Esophagus squamous epithelium (tissue), 5 donors: Measurements from ENCODE around the gene MXD3. TPM values are rescaled to one million over a fixed set of nuclear protein-coding genes. Genes with fewer than 3 reads are reported as not detected.

Experiments
- DNase-seq: peaks from one replicate; lab custom pipeline; 2025; lab: John Stamatoyannopoulos, UW
- H3K27ac ChIP-seq, 4 donors: fragments of 200-600 bp; sonication (generic); one replicate each; pipeline ENCODE4 v1.5.1; 2016 to 2019; ENCODE audit warnings: mild to moderate bottlenecking in 1 of 4
- H3K27me3 ChIP-seq, 4 donors: fragments of 200-600 bp; sonication (generic); 1 replicate in 3 of 4; 2 replicates in 1 of 4; pipeline versions ENCODE4 v1.5.1 to v1.6.0; 2017 to 2021; ENCODE audit warnings: antibody characterized with exemption in 1 of 4
- H3K36me3 ChIP-seq, 3 donors: fragments of 200-600 bp; sonication (generic); one replicate each; pipeline ENCODE4 v1.5.1; 2016 to 2019
- H3K4me1 ChIP-seq, 3 donors: fragments of 200-600 bp; sonication (generic); one replicate each; pipeline ENCODE4 v1.5.1; 2017 to 2019
- H3K4me3 ChIP-seq, 4 donors: fragments of 200-600 bp; sonication (generic); 1 replicate in 3 of 4; 2 replicates in 1 of 4; pipeline ENCODE4 v1.5.1; 2016 to 2019; ENCODE audit warnings: mild to moderate bottlenecking in 2 of 4, moderate library complexity in 1 of 4
- H3K9me3 ChIP-seq, 3 donors: fragments of 200-600 bp; sonication (generic); one replicate each; pipeline ENCODE4 v1.5.1; 2016 to 2019
- POLR2A ChIP-seq, 4 donors: fragments of 450-650 bp; IDR thresholded peaks; one replicate each; pipeline ENCODE4 v1.6.1; 2017; ENCODE audit warnings: antibody characterized with exemption in 4 of 4, mild to moderate bottlenecking in 4 of 4, moderate library complexity in 3 of 4
- WGBS, 2 donors: methylation state at CpG; one replicate each; pipeline ENCODE4 v1.1.5; 2018; 5-methylcytosine and 5-hydroxymethylcytosine counted together
- intact Hi-C: fragments of 100-400 bp; cut with DNase I; formaldehyde crosslinking; loops from one replicate; pipeline ENCODE4 v1.15.0; 2022
- total RNA-seq, 4 donors: library from RNA; depleted of rRNA; stranded (reverse); fragments of >200 nt; gene quantifications; one replicate each; pipeline ENCODE4 v1.1.0, GENCODE V29; 2016
- TF ChIP-seq, protein P1 (sequence below), 6 experiments: fragments of 450-650 bp in 4 of 6; fragments of 200-600 bp in 2 of 6; sonication (generic) in 2 of 6; IDR thresholded peaks; one replicate each; pipeline ENCODE4 v1.5.1; 2016 to 2019; ENCODE audit warnings: antibody characterized with exemption in 6 of 6, mild to moderate bottlenecking in 4 of 6, moderate library complexity in 4 of 6
- donor health status: DM: yes; HTN: yes; CAD: no.

The MXD3 gene
- total RNA-seq, 4 donors from 2014 or later = 7.4 to 15.3 (median 9.5) TPM

DNA sequence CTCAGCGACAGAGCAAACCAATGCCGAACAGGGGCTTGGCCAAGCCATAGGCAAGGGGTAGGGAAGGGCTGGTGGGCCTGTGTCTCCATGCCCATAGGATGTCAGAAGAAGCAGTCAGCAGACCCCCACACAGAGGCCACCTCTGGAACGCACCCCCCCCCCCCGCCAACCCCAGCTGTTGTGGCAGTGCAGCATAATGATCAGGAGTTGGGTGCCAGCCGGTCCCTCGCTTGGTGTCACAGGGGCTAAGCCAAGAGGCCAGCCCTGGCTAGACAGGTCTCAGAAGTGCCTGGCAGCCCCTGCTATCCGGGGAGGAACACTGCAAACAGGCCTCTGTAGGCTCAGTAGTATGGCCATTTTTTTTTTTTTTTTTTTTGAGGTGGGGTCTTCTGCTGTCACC lies 3.7 kb upstream of the MXD3 start:
- no peaks in the 10 kb centered on the region for H3K9me3 ChIP-seq
- DNase-seq = no peak
- H3K4me1 ChIP-seq = peaks cover 24 to 38% (median 25%) of the 10 kb centered on the region in 3 donors
- intact Hi-C loops = loop anchor here (10.0 kb wide), 3 partner anchors 79 to 179 kb away; partner anchors contain the start of gene PDLIM7
- H3K36me3 ChIP-seq = peaks cover 0 to 30% (median 0%) of the 10 kb centered on the region in 3 donors
- H3K27ac ChIP-seq = no peak overlapping the region
- 75 to 100% methylated on average over 1 to 2 of the region's 7 CpGs for WGBS, 2 donors
- TF ChIP-seq POLR2A (IDR thresholded peaks at IDR 0.05) = no peak
- TF ChIP-seq, protein P1, sequence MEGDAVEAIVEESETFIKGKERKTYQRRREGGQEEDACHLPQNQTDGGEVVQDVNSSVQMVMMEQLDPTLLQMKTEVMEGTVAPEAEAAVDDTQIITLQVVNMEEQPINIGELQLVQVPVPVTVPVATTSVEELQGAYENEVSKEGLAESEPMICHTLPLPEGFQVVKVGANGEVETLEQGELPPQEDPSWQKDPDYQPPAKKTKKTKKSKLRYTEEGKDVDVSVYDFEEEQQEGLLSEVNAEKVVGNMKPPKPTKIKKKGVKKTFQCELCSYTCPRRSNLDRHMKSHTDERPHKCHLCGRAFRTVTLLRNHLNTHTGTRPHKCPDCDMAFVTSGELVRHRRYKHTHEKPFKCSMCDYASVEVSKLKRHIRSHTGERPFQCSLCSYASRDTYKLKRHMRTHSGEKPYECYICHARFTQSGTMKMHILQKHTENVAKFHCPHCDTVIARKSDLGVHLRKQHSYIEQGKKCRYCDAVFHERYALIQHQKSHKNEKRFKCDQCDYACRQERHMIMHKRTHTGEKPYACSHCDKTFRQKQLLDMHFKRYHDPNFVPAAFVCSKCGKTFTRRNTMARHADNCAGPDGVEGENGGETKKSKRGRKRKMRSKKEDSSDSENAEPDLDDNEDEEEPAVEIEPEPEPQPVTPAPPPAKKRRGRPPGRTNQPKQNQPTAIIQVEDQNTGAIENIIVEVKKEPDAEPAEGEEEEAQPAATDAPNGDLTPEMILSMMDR (IDR thresholded peaks at IDR 0.05) = no peak
- H3K27me3 ChIP-seq = no peaks in the 10 kb centered on the region
- H3K4me3 ChIP-seq = no peak overlapping the region

DNA sequence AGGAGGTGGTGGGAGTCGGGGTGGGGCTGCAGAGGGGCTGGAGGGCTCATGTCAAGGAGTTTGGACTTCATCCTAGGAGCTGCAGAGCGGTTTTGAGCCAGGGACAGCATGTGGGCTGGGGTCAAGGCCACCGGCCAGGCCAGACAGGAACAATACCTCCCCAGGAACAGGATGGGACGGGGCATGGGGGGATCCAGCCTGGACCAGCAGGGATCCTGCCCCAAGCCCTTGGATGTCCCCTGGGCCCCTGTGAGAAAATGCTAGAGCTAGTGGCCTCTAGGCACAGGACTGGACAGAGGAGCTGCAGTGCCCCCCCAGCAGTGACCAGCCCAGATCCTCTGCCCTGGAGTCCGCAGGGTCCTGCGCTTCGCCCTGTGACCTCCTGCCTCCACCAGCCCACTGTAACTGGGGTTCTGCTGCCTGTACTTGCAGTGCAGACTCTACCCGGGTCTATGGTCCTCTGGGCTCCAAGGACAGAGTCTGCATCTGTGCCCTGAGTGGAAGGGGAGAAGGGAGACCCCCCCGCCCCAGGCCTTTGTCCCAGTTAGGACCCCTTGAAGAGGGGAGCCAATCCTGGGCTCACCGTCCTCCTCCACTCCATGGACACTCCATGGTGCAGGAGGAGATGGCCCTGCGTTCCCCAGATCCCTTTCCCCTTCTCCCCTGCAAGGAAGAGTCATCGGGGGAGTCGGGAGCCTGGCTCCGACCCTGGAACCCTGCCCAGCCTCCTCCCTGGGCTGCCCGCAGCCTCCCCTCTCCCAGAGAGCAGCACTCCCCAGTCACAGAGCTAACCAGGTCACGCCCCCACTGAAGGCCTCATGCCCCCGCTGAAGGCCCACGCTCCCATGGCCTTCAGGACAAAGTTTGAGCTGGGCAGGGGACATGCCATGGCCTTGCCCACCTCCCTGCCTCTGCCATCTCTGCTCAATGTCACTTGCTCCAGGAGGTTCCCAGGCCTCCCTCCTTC lies 3.0 kb upstream of the MXD3 start:
- no peaks in the 10 kb centered on the region for H3K9me3 ChIP-seq
- peaks cover 27 to 46% (median 28%) of the 10 kb centered on the region in 3 donors for H3K4me1 ChIP-seq
- intact Hi-C loops = loop anchor here (10.0 kb wide), 3 partner anchors 80 to 180 kb away; partner anchors contain the start of gene PDLIM7
- DNase-seq = no peak
- 86 to 90% methylated on average over 5 to 9 of the region's 18 CpGs for WGBS, 2 donors
- peaks cover 0 to 23% (median 0%) of the 10 kb centered on the region in 3 donors for H3K36me3 ChIP-seq
- H3K27me3 ChIP-seq = no peaks in the 10 kb centered on the region
- no peak overlapping the region for H3K27ac ChIP-seq
- TF ChIP-seq, protein P1 (IDR thresholded peaks at IDR 0.05) = no peak
- TF ChIP-seq POLR2A (IDR thresholded peaks at IDR 0.05) = no peak
- H3K4me3 ChIP-seq = no peak overlapping the region

DNA sequence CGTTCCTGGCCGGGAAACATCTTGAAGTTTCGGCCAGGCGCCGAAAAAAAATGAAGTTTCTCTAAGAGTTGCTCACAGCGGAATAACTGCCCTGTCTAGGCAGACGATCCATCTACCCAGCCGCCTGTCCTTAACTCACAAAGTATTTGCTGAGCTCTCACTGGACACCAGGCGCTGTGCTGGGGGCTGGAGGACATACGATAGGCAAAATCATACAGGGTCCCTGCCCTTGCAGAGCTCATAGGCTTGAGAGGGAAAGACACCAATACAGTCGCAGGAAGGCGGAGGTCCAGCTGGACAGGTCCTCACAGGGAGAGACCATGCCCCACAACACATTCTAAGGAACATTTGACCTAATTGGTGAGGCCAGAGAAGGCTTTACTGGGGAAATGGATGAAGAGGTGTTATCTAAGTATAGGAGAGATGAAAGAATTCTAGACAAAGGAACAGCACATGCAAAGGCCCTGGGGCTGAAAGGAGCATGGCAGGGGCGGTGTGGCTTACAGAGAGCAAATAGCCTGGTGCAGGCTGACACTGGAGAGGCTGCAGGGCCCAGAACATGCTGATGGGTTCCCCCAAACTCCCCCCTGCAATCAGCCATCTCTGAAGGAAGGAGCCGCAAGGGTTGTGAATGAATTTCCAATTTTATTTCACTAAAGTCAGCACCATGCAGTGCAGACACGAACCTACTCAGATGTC lies 2.0 kb upstream of the MXD3 start:
- H3K4me1 ChIP-seq = peaks cover 27 to 55% (median 28%) of the 10 kb centered on the region in 3 donors
- no peak for DNase-seq
- WGBS, 2 donors = 84 to 91% methylated on average over 9 of the region's 15 CpGs
- intact Hi-C loops = loop anchor here (10.0 kb wide), 3 partner anchors 81 to 181 kb away; partner anchors contain the start of gene PDLIM7
- peaks cover 0 to 28% (median 0%) of the 10 kb centered on the region in 3 donors for H3K36me3 ChIP-seq
- TF ChIP-seq, protein P1 (IDR thresholded peaks at IDR 0.05) = no peak
- no peak for TF ChIP-seq POLR2A (IDR thresholded peaks at IDR 0.05)
- H3K9me3 ChIP-seq = no peaks in the 10 kb centered on the region
- no peak overlapping the region for H3K4me3 ChIP-seq
- no peaks in the 10 kb centered on the region for H3K27me3 ChIP-seq
- H3K27ac ChIP-seq = no peak overlapping the region

DNA sequence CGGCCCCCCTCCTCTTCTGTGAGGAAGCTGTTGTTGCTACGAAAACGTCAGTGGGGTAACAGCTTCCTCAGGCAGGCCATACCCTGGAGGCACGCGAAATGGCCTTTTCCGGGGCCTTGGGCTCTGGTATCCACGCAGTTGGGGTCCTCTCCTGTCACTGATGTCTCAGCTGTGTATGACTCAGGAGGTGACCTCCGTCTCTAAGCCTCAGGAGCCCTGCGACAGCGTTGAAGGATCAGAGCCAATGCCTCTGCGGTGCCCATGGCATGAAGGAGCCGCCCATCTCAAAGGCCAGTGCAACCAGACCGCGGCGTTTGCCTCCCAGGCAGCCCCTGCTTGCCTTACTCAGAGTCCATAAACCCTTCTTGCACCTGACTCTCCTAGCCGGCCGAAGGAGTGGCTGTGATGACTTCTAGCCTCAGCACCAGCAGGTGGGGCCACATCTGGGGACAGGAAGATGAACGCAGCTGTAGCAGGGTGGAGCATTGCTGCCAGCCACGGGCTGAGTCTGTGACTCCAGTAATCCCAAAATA lies 1.0 kb upstream of the MXD3 start:
- intact Hi-C loops = loop anchor here (10.0 kb wide), 3 partner anchors 82 to 182 kb away; partner anchors contain the start of gene PDLIM7
- no peaks in the 10 kb centered on the region for H3K27me3 ChIP-seq
- DNase-seq = no peak
- 3 to 10% methylated on average over 11 to 15 of the region's 19 CpGs for WGBS, 2 donors
- H3K9me3 ChIP-seq = no peaks in the 10 kb centered on the region
- peak overlapping the region in 3 of 4 donors; percentile 14 to 87 (median 37) for H3K27ac ChIP-seq
- H3K4me3 ChIP-seq = peak overlapping the region in 3 of 4 donors; percentile 11 to 71 (median 63)
- H3K4me1 ChIP-seq = peaks cover 27 to 51% (median 28%) of the 10 kb centered on the region in 3 donors
- H3K36me3 ChIP-seq = peaks cover 0 to 36% (median 0%) of the 10 kb centered on the region in 3 donors
- TF ChIP-seq POLR2A (IDR thresholded peaks at IDR 0.05) = no peak
- TF ChIP-seq, protein P1 (IDR thresholded peaks at IDR 0.05) = peak in 2 of 6 experiments; percentile 7 to 19
